HG03439 (cell line): ENCODE data around the gene ALDH4A1.

Experiments used
- ATAC-seq: cut with Tn5 transposase; IDR thresholded peaks from one replicate; pipeline ENCODE4 v1.9.1; 2021; ENCODE audit warnings: mild to moderate bottlenecking, moderate library complexity; ENCODE audit not compliant: unreplicated experiment

The ALDH4A1 gene

GRCh38 chr1:18922848-18923755 lies 20.7 kb upstream of the ALDH4A1 start:
- no peak for ATAC-seq

GRCh38 chr1:18922319-18922726 lies 20.0 kb upstream of the ALDH4A1 start:
- ATAC-seq: no peak

- ATAC-seq: no peak
Measured at GRCh38 chr1:18921516-18922251, 19.3 kb upstream of the ALDH4A1 start.

- ATAC-seq: no peak
Measured at GRCh38 chr1:18920931-18921330, 18.6 kb upstream of the ALDH4A1 start.

GRCh38 chr1:18919956-18920355 lies 17.6 kb upstream of the ALDH4A1 start:
- no peak for ATAC-seq

GRCh38 chr1:18919197-18919905 lies 17.0 kb upstream of the ALDH4A1 start:
- no peak for ATAC-seq

- ATAC-seq: no peak
Measured at GRCh38 chr1:18918417-18918816, 16.1 kb upstream of the ALDH4A1 start.

- ATAC-seq: no peak
Measured at GRCh38 chr1:18917071-18917799, 14.9 kb upstream of the ALDH4A1 start.

- ATAC-seq: no peak
Measured at GRCh38 chr1:18915341-18915740, 13.0 kb upstream of the ALDH4A1 start.

GRCh38 chr1:18913065-18913835 lies 10.9 kb upstream of the ALDH4A1 start:
- ATAC-seq: no peak

- no peak for ATAC-seq
Measured at GRCh38 chr1:18912550-18912949, 10.2 kb upstream of the ALDH4A1 start.

GRCh38 chr1:18908911-18909771 lies 6.8 kb upstream of the ALDH4A1 start:
- no peak for ATAC-seq

GRCh38 chr1:18907917-18908845 lies 5.8 kb upstream of the ALDH4A1 start:
- no peak for ATAC-seq

GRCh38 chr1:18907021-18907916 lies 4.9 kb upstream of the ALDH4A1 start:
- no peak for ATAC-seq

GRCh38 chr1:18903291-18903756 lies 969 bp upstream of the ALDH4A1 start:
- no peak for ATAC-seq

GRCh38 chr1:18901952-18902522 lies 318 bp downstream of the ALDH4A1 start:
- no peak for ATAC-seq
